Measurements from ENCODE around the gene MIGA2.

GRCh38 chr9:129121483-129121882 is 85.1 kb downstream of the MIGA2 start:
- no peak for TF ChIP-seq CTCF (conservative IDR thresholded peaks at IDR 0.05; ENCODE audit: low read length)
- TF ChIP-seq EZH2phosphoT487 (IDR thresholded peaks at IDR 0.05; ENCODE audit: borderline replicate concordance, low read depth, low read length), result no peak

Data from OCI-LY7 (cell line).